HEK293 (cell line): ENCODE measurements around the gene MRPL36.
A peak's percentile ranks its signal among the peaks of the same experiment; 100 is the strongest.

Experiments
- BCL11A ChIP-seq: fragments of 450-650 bp; formaldehyde crosslinking; IDR thresholded peaks from 2 replicates; pipeline ENCODE4 v1.5.1; 2016; ENCODE audit warnings: low read depth, missing biosample characterization, missing genetic modification characterization
- HOXA7 ChIP-seq: sonication (generic); formaldehyde crosslinking; IDR thresholded peaks from 2 replicates; pipeline ENCODE4 v1.8.1; 2022; ENCODE audit warnings: missing genetic modification reagents, borderline replicate concordance
- INSM2 ChIP-seq: fragments of 450-650 bp; formaldehyde crosslinking; IDR thresholded peaks from 2 replicates; pipeline ENCODE4 v1.5.1; 2016; ENCODE audit warnings: missing biosample characterization, missing genetic modification characterization
- KLF7 ChIP-seq: fragments of 450-650 bp; formaldehyde crosslinking; IDR thresholded peaks from 2 replicates; pipeline ENCODE4 v1.5.1; 2016; ENCODE audit warnings: missing biosample characterization, missing genetic modification characterization, borderline replicate concordance
- PRDM1 ChIP-seq: fragments of 450-650 bp; formaldehyde crosslinking; IDR thresholded peaks from 2 replicates; pipeline ENCODE4; 2016; ENCODE audit warnings: missing biosample characterization, missing genetic modification characterization
- TSHZ1 ChIP-seq: fragments of 450-650 bp; formaldehyde crosslinking; IDR thresholded peaks from 2 replicates; pipeline ENCODE4 v1.5.1; 2016; ENCODE audit warnings: missing biosample characterization, missing genetic modification characterization, borderline replicate concordance
- ZBTB17 ChIP-seq: fragments of 450-650 bp; formaldehyde crosslinking; IDR thresholded peaks from 2 replicates; pipeline ENCODE4 v1.5.1; 2016; ENCODE audit warnings: missing biosample characterization, missing genetic modification characterization
- ZBTB49 ChIP-seq: fragments of 450-650 bp; formaldehyde crosslinking; IDR thresholded peaks from 2 replicates; pipeline ENCODE4 v1.5.1; 2016; ENCODE audit warnings: missing biosample characterization, missing genetic modification characterization, low read depth
- ZFP41 ChIP-seq: fragments of 450-650 bp; formaldehyde crosslinking; IDR thresholded peaks from 2 replicates; pipeline ENCODE4 v1.5.1; 2016; ENCODE audit warnings: missing biosample characterization, missing genetic modification characterization, borderline replicate concordance
- ZNF146 ChIP-seq: fragments of 450-650 bp; formaldehyde crosslinking; IDR thresholded peaks from 2 replicates; pipeline ENCODE4 v1.5.1; 2016; ENCODE audit warnings: missing biosample characterization, missing genetic modification characterization
- ZNF202 ChIP-seq: fragments of 450-650 bp; formaldehyde crosslinking; IDR thresholded peaks from 2 replicates; pipeline ENCODE4 v1.5.1; 2016; ENCODE audit warnings: missing biosample characterization, missing genetic modification characterization, borderline replicate concordance
- ZNF223 ChIP-seq: fragments of 450-650 bp; formaldehyde crosslinking; IDR thresholded peaks from 2 replicates; pipeline ENCODE4 v1.5.1; 2016; ENCODE audit warnings: missing biosample characterization, missing genetic modification characterization
- ZNF26 ChIP-seq: fragments of 450-650 bp; formaldehyde crosslinking; IDR thresholded peaks from 2 replicates; pipeline ENCODE4 v1.5.1; 2016; ENCODE audit warnings: missing biosample characterization, missing genetic modification characterization
- ZNF274 ChIP-seq, 2 experiments: fragments of 200-500 bp in 1 of 2; fragments of 450-650 bp in 1 of 2; sonication (Bioruptor generic) in 1 of 2; formaldehyde crosslinking in 1 of 2; IDR thresholded peaks; 2 replicates each; pipeline versions ENCODE4 v1.5.1 to v1.6.1; 2014 to 2016; ENCODE audit warnings: borderline replicate concordance in 1 of 2, inconsistent platforms in 1 of 2, low read length in 1 of 2, missing biosample characterization in 1 of 2, missing genetic modification characterization in 1 of 2
- ZNF37A ChIP-seq: fragments of 450-650 bp; IDR thresholded peaks from 2 replicates; pipeline ENCODE4 v1.5.1; 2018; ENCODE audit warnings: missing biosample characterization, missing genetic modification characterization
- ZNF585B ChIP-seq: fragments of 450-650 bp; formaldehyde crosslinking; IDR thresholded peaks from 2 replicates; pipeline ENCODE4 v1.5.1; 2016; ENCODE audit warnings: missing biosample characterization, missing genetic modification characterization
- ZNF610 ChIP-seq: fragments of 450-650 bp; formaldehyde crosslinking; IDR thresholded peaks from 2 replicates; pipeline ENCODE4 v1.5.1; 2016; ENCODE audit warnings: missing biosample characterization, missing genetic modification characterization, borderline replicate concordance
- ZNF624 ChIP-seq: fragments of 450-650 bp; formaldehyde crosslinking; IDR thresholded peaks from 2 replicates; pipeline ENCODE4 v1.5.1; 2017; ENCODE audit warnings: missing biosample characterization, missing genetic modification characterization
- ZNF654 ChIP-seq: fragments of 450-650 bp; formaldehyde crosslinking; IDR thresholded peaks from 2 replicates; pipeline ENCODE4 v1.5.1; 2016; ENCODE audit warnings: low read depth, missing biosample characterization, missing genetic modification characterization
- ZNF777 ChIP-seq: fragments of 450-650 bp; formaldehyde crosslinking; IDR thresholded peaks from 2 replicates; pipeline ENCODE4 v1.5.1; 2017; ENCODE audit warnings: missing biosample characterization, missing genetic modification characterization, borderline replicate concordance
- ZNF791 ChIP-seq: fragments of 450-650 bp; formaldehyde crosslinking; IDR thresholded peaks from 2 replicates; pipeline ENCODE4 v1.5.1; 2016; ENCODE audit warnings: missing biosample characterization, missing genetic modification characterization
- TF ChIP-seq, protein P1 (sequence below): fragments of 450-650 bp; formaldehyde crosslinking; IDR thresholded peaks from 2 replicates; pipeline ENCODE4; 2016; ENCODE audit warnings: missing biosample characterization, missing genetic modification characterization
- TF ChIP-seq, protein P2 (sequence below): fragments of 450-650 bp; formaldehyde crosslinking; IDR thresholded peaks from 2 replicates; pipeline ENCODE4 v1.5.1; 2016; ENCODE audit warnings: missing biosample characterization, missing genetic modification characterization
- TF ChIP-seq, protein P3 (sequence below): fragments of 450-650 bp; formaldehyde crosslinking; IDR thresholded peaks from 2 replicates; pipeline ENCODE4 v1.5.1; 2016; ENCODE audit warnings: missing biosample characterization, missing genetic modification characterization

MRPL36 gene

DNA sequence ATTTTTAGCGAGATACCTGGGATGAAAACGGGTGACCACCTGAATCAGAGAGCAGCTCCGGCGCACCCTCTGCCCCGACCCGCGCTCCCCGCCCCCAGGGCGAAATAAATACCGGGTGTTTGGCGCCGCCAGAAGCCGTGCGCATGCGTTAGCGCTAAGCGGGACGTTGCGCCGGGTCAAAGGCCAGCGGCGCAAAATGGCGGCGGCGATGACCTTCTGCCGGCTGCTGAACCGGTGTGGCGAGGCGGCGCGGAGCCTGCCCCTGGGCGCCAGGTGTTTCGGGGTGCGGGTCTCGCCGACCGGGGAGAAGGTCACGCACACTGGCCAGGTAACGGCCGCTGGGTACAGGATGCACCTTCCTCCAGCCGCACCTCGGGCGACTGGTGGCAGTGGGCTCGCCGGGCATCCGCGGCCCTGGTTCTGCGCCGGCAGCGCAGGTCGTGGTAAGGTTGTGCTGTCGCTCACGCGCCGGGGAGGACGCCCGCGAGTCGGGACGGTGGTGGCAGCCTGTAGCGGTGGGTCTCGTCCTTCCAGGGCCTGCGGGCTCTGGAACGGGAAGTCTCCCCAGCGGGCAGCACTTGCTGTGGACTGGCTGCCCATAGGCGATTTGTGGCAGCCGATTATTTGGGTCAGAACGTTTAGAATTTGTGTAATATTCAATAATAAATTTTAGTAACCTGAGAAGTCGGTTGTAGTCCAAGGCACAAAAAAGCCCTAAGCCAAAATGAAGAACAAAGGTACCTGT lies 1.8 kb upstream of the MRPL36 start, which contains the start of gene NDUFS6 (continued):
- TF ChIP-seq ZNF223 (tag by site-specific recombination) = no peak
- TF ChIP-seq, protein P1, sequence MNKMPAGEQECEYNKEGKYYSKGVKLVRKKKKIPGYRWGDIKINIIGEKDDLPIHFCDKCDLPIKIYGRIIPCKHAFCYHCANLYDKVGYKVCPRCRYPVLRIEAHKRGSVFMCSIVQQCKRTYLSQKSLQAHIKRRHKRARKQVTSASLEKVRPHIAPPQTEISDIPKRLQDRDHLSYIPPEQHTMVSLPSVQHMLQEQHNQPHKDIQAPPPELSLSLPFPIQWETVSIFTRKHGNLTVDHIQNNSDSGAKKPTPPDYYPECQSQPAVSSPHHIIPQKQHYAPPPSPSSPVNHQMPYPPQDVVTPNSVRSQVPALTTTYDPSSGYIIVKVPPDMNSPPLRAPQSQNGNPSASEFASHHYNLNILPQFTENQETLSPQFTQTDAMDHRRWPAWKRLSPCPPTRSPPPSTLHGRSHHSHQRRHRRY (tag by site-specific recombination) = no peak
- no peak for TF ChIP-seq ZNF791
- peak; percentile 22; the same call in 1 of the 2 replicates for TF ChIP-seq ZNF585B (tag by site-specific recombination)
- no peak for TF ChIP-seq ZNF274 (IDR thresholded peaks at IDR 0.05; ENCODE audit: low read length)
- TF ChIP-seq ZNF274 (tag by site-specific recombination; IDR thresholded peaks at IDR 0.05; ENCODE audit: borderline replicate concordance) = no peak
- peak; percentile 100 for TF ChIP-seq BCL11A (tag by site-specific recombination)
- TF ChIP-seq ZNF654 (tag by site-specific recombination) = no peak
- TF ChIP-seq INSM2 (tag by site-specific recombination) = peak; percentile 63
- no peak for TF ChIP-seq ZFP41 (tag by site-specific recombination)
- no peak for TF ChIP-seq ZNF26
- 0 out of 2 replicates have a peak, but pooled peaks have one; percentile 24 for TF ChIP-seq KLF7
- TF ChIP-seq ZNF37A (tag by site-specific recombination) = no peak
- TF ChIP-seq, protein P2, sequence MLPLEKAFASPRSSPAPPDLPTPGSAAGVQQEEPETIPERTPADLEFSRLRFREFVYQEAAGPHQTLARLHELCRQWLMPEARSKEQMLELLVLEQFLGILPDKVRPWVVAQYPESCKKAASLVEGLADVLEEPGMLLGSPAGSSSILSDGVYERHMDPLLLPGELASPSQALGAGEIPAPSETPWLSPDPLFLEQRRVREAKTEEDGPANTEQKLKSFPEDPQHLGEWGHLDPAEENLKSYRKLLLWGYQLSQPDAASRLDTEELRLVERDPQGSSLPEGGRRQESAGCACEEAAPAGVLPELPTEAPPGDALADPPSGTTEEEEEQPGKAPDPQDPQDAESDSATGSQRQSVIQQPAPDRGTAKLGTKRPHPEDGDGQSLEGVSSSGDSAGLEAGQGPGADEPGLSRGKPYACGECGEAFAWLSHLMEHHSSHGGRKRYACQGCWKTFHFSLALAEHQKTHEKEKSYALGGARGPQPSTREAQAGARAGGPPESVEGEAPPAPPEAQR (tag by site-specific recombination) = no peak
- peak; percentile 72 for TF ChIP-seq ZNF146 (tag by site-specific recombination)
- TF ChIP-seq ZBTB49 (tag by site-specific recombination) = no peak
- TF ChIP-seq, protein P3, sequence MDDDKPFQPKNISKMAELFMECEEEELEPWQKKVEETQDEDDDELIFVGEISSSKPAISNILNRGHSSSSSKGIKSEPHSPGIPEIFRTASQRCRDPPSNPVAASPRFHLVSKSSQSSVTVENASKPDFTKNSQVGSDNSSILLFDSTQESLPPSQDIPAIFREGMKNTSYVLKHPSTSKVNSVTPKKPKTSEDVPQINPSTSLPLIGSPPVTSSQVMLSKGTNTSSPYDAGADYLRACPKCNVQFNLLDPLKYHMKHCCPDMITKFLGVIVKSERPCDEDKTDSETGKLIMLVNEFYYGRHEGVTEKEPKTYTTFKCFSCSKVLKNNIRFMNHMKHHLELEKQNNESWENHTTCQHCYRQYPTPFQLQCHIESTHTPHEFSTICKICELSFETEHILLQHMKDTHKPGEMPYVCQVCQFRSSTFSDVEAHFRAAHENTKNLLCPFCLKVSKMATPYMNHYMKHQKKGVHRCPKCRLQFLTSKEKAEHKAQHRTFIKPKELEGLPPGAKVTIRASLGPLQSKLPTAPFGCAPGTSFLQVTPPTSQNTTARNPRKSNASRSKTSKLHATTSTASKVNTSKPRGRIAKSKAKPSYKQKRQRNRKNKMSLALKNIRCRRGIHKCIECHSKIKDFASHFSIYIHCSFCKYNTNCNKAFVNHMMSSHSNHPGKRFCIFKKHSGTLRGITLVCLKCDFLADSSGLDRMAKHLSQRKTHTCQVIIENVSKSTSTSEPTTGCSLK (tag by site-specific recombination) = no peak
- peak; percentile 22; the same call in 1 of the 2 replicates for TF ChIP-seq TSHZ1 (tag by site-specific recombination)
- no peak for TF ChIP-seq ZNF610 (tag by site-specific recombination)
- TF ChIP-seq ZNF202 (tag by site-specific recombination) = no peak
- no peak for TF ChIP-seq ZNF624 (tag by site-specific recombination)
- TF ChIP-seq ZNF777 (tag by site-specific recombination) = no peak
- TF ChIP-seq ZBTB17 (tag by site-specific recombination) = no peak
- no peak for TF ChIP-seq PRDM1 (tag by site-specific recombination)
- TF ChIP-seq HOXA7 (CRISPR knock-in tag) = no peak
